Retinal pigment epithelial cell (primary cell): Measurements from ENCODE around the gene DUOX2.

ENCODE experiments used
- DNase-seq: peaks from one replicate; pipeline ENCODE4 v3.0.0-alpha.2; 2010; ENCODE audit warnings: low read depth
- H3K4me3 ChIP-seq: 2 replicates; pipeline ENCODE4 v1.5.1; 2011; ENCODE audit warnings: mild to moderate bottlenecking, low read length, control low read depth, moderate library complexity
- CTCF ChIP-seq: conservative IDR thresholded peaks from 2 replicates; pipeline ENCODE4 v1.5.1; 2011; ENCODE audit warnings: low read depth, low read length, control low read depth, inconsistent platforms

The DUOX2 gene

GRCh38 chr15:45114076-45114750, at the start of gene DUOX2, which contains the start of gene DUOXA2:
DUOX2 (minus strand) TSS chr15:45114172; CDS start chr15:45113411, 761 bp downstream.
DUOXA2 (plus strand) TSS chr15:45114326; CDS start chr15:45114606, 280 bp downstream.
- TF ChIP-seq CTCF: no peak
- DNase-seq: no peak
- no peak within 1 kb of the TSS for H3K4me3 ChIP-seq

- no peak overlapping the region for H3K4me3 ChIP-seq
- no peak for DNase-seq
- no peak for TF ChIP-seq CTCF
Measured at GRCh38 chr15:45163508-45163856, 49.5 kb upstream of the DUOX2 start.

- no peak overlapping the region for H3K4me3 ChIP-seq
- TF ChIP-seq CTCF: peak; percentile 98
- DNase-seq: peak; percentile 46
Measured at GRCh38 chr15:45162771-45163507, 49.0 kb upstream of the DUOX2 start.

GRCh38 chr15:45161666-45162065, 47.7 kb upstream of the DUOX2 start:
- TF ChIP-seq CTCF: no peak
- no peak for DNase-seq
- no peak overlapping the region for H3K4me3 ChIP-seq

GRCh38 chr15:45157974-45158373, 44.0 kb upstream of the DUOX2 start:
- no peak overlapping the region for H3K4me3 ChIP-seq
- TF ChIP-seq CTCF: no peak
- DNase-seq: no peak

GRCh38 chr15:45156744-45157455, 42.9 kb upstream of the DUOX2 start:
- no peak for DNase-seq
- TF ChIP-seq CTCF: no peak
- no peak overlapping the region for H3K4me3 ChIP-seq
